ENCODE measurements around the gene CEP112. TPM values are rescaled to one million over a fixed set of nuclear protein-coding genes. Genes with fewer than 3 reads are reported as not detected.

The CEP112 gene
- total and polyA plus RNA-seq, 2 of the 8 experiments (the other 6 are each of a cell fraction or from before 2014, with no cell fraction given), result 0.62 to 3.1 TPM

DNA sequence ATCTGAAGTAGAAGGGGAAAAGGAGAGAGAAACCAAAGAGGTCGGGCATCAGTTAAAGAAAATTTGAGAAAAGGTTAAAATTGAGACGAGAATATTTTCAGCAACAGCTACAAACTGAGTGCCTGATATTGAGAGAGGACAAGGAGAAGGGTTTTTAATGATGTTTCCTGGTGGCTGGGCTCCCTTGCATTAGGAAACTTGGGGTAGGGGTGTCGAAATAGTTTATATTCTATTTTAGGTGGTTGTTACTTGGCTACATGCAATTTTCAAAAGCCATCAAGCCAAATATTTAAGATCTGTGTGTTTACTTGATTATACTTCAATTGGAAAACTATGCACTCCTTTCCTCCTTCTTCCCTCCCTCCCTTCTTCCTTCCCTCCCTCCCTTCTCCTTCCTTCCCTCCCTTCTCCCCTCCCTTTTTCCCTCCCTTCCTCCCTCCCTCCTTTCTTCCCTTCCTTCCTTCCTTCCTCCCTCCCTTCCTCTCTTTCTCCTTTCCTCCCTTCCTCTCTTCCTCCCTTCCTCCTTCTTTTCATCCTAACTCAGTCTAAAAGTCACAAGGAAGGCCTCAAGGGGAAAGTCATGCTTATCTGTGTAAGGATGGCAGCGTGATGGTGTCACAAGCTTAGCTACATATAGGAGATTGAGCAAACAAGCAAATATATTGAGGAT is 39.1 kb upstream of the CEP112 start:
- Histone ChIP-seq H3K23me2 (ENCODE audit: low read depth, low read length) (peaks cover 3% of the 10 kb centered on the region; the same call in 1 of the 2 replicates), H4K8ac (ENCODE audit: extremely low read depth, insufficient read depth, low read length) (no peak overlapping the region), H3K56ac (replicated peaks; ENCODE audit: insufficient read length, low read depth, low read length) (no peak overlapping the region), H2BK120ac (replicated peaks; ENCODE audit: low read depth, low read length) (no peak overlapping the region), H2BK20ac (ENCODE audit: low read length) (no peak overlapping the region), H3K79me2 (ENCODE audit: control insufficient read depth in 1 of 2, insufficient read depth in 2 of 2, low read length in 2 of 2) (no peaks in the 10 kb centered on the region), H3K27ac (ENCODE audit: low read depth, low read length) (no peak overlapping the region), H3K9me3 (ENCODE audit: insufficient read depth in 2 of 2, low read depth in 1 of 2, low read length in 1 of 2) (no peaks in the 10 kb centered on the region), H4K91ac (replicated peaks; ENCODE audit: insufficient read length, low read length) (no peak overlapping the region), H3K18ac (ENCODE audit: extremely low read depth, low read length) (no peak overlapping the region), H3K79me1 (ENCODE audit: low read depth, low read length) (no peaks in the 10 kb centered on the region), H3K4me1 (replicated peaks in 1 of 4; ENCODE audit: control insufficient read depth in 3 of 4, insufficient read depth in 4 of 4, low read length in 3 of 4) (no peaks in the 10 kb centered on the region), H2AK5ac (ENCODE audit: low read depth, low read length) (no peak overlapping the region), H3K4me2 (ENCODE audit: insufficient read depth in 1 of 2, low read depth in 2 of 2, low read length in 2 of 2) (no peak overlapping the region), H3K23ac (ENCODE audit: insufficient read length) (no peak overlapping the region), H3K9ac (replicated peaks in 1 of 4; ENCODE audit: extremely low read depth in 1 of 4, low read depth in 3 of 4, low read length in 3 of 4) (no peak overlapping the region), H4K20me1 (replicated peaks in 1 of 2; ENCODE audit: control insufficient read depth in 1 of 2, insufficient read depth in 2 of 2, low read length in 2 of 2) (no peaks in the 10 kb centered on the region), H4K5ac (ENCODE audit: insufficient read length, low read depth, low read length) (no peak overlapping the region), H3K36me3 (ENCODE audit: control insufficient read depth in 2 of 4, insufficient read depth in 4 of 4, low read length in 3 of 4) (no peaks in the 10 kb centered on the region), H3K14ac (ENCODE audit: insufficient read length) (no peak overlapping the region), H3K4me3 (ENCODE audit: extremely low read depth in 1 of 4, insufficient read depth in 2 of 4, low read depth in 3 of 4, low read length in 4 of 4) (no peak overlapping the region), H2BK12ac (ENCODE audit: low read depth, low read length) (no peak overlapping the region), H3K4ac (replicated peaks; ENCODE audit: insufficient read length, low read depth, low read length) (no peak overlapping the region), H3K27me3 (replicated peaks in 1 of 4; ENCODE audit: control insufficient read depth in 3 of 4, extremely low read depth in 1 of 4, insufficient read depth in 3 of 4, low read length in 3 of 4) (no peaks in the 10 kb centered on the region), H2BK5ac (ENCODE audit: low read depth, low read length) (no peak overlapping the region), H2BK15ac (ENCODE audit: low read length) (no peak overlapping the region), H2AFZ (ENCODE audit: low read length) (no peak overlapping the region)
- 80% methylated on average over 4 of the region's 4 CpGs; no CpG with 5 or more reads in 1 of the 2 experiments for WGBS, 2 experiments (ENCODE audit: extremely low coverage in 1 of 2, insufficient coverage in 1 of 2, insufficient read length in 1 of 2, insufficient replicate concordance in 2 of 2, low coverage in 1 of 2, low lambda C conversion rate in 2 of 2, missing lambda C conversion rate in 1 of 2)
- POLR2A ChIA-PET (ENCODE audit: partially characterized antibody), result interaction anchor here (1.4 kb wide), 1 partner anchor 9 kb away, joined by 3 read pairs; no protein-coding TSS in a partner anchor
- FAIRE-seq (no peak), DNase-seq (ENCODE audit: low read depth in 1 of 2, low spot score in 2 of 2) (no peak)
- TF ChIP-seq CHD1 (IDR thresholded peaks at IDR 0.05; ENCODE audit: low read depth, low read length), result no peak
- TF ChIP-seq, protein P1, sequence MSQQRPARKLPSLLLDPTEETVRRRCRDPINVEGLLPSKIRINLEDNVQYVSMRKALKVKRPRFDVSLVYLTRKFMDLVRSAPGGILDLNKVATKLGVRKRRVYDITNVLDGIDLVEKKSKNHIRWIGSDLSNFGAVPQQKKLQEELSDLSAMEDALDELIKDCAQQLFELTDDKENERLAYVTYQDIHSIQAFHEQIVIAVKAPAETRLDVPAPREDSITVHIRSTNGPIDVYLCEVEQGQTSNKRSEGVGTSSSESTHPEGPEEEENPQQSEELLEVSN (IDR thresholded peaks at IDR 0.05), result no peak
- CTCF ChIA-PET (ENCODE audit: partially characterized antibody), result interaction anchor here (0.9 to 1.3 kb wide), 2 partner anchors 18 to 161 kb away, joined by 3 read pairs; no protein-coding TSS in a partner anchor

All from H1 (cell line).